ENCODE measurements around the gene EIF4A2. TPM values are rescaled to one million over a fixed set of nuclear protein-coding genes. Genes with fewer than 3 reads are reported as not detected.
A peak's percentile ranks its signal among the peaks of the same experiment; 100 is the strongest.
"Not testable (repeated sequence)": the region's sequence is repeated elsewhere in the genome, so short reads cannot be mapped to it uniquely, and the experiment has no call there.

EIF4A2 gene
- total and polyA plus RNA-seq, 2 donors, result 528 to 727 TPM

GRCh38 chr3:186789554-186790260 lies 6.3 kb downstream of the EIF4A2 start:
- H3K4me1 ChIP-seq (ENCODE audit: insufficient read depth), result no peaks in the 10 kb centered on the region
- peaks cover 17% of the 10 kb centered on the region for H3K36me3 ChIP-seq (ENCODE audit: insufficient read depth)
- no peak overlapping the region for H3K4me3 ChIP-seq (ENCODE audit: low read depth, low read length)
- WGBS, result 50% methylated on average over 4 of the region's 4 CpGs
- no peak overlapping the region for H3K27ac ChIP-seq (ENCODE audit: low read depth)
- no peak for DNase-seq (ENCODE audit: extremely low spot score)

- no peak overlapping the region for H3K4me3 ChIP-seq (ENCODE audit: low read depth, low read length)
- WGBS, result 58% methylated on average over 8 of the region's 8 CpGs
- H3K36me3 ChIP-seq (ENCODE audit: insufficient read depth), result peaks cover 17% of the 10 kb centered on the region
Observed at GRCh38 chr3:186790261-186790981, 7.0 kb downstream of the EIF4A2 start.

GRCh38 chr3:186798239-186798874 lies 15.0 kb downstream of the EIF4A2 start:
- Histone ChIP-seq H3K4me1 (ENCODE audit: insufficient read depth) (no peaks in the 10 kb centered on the region), H3K36me3 (ENCODE audit: insufficient read depth) (peaks cover 2% of the 10 kb centered on the region), H3K27ac (ENCODE audit: low read depth) (no peak overlapping the region), H3K4me3 (ENCODE audit: low read depth, low read length) (no peak overlapping the region)
- no peak for DNase-seq (ENCODE audit: extremely low spot score)
- 89% methylated on average over 3 of the region's 3 CpGs for WGBS

More at GRCh38 chr3:186790261-186790981, 7.0 kb downstream of the EIF4A2 start:
- no peak overlapping the region for H3K27ac ChIP-seq (ENCODE audit: low read depth)
- no peaks in the 10 kb centered on the region for H3K4me1 ChIP-seq (ENCODE audit: insufficient read depth)
- DNase-seq (ENCODE audit: extremely low spot score), result no peak

GRCh38 chr3:186800285-186800684 lies 16.9 kb downstream of the EIF4A2 start:
- WGBS, result 85% methylated on average over 1 of the region's 1 CpG
- no peak for DNase-seq (ENCODE audit: extremely low spot score)
- H3K27ac ChIP-seq (ENCODE audit: low read depth), result no peak overlapping the region
- no peaks in the 10 kb centered on the region for H3K4me1 ChIP-seq (ENCODE audit: insufficient read depth)
- no peaks in the 10 kb centered on the region for H3K36me3 ChIP-seq (ENCODE audit: insufficient read depth)
- no peak overlapping the region for H3K4me3 ChIP-seq (ENCODE audit: low read depth, low read length)

GRCh38 chr3:186802701-186803100 lies 19.3 kb downstream of the EIF4A2 start:
- Histone ChIP-seq H3K4me1 (ENCODE audit: insufficient read depth) (no peaks in the 10 kb centered on the region), H3K36me3 (ENCODE audit: insufficient read depth) (no peaks in the 10 kb centered on the region), H3K27ac (ENCODE audit: low read depth) (no peak overlapping the region), H3K4me3 (ENCODE audit: low read depth, low read length) (no peak overlapping the region)
- WGBS, result 89% methylated on average over 3 of the region's 3 CpGs
- no peak for DNase-seq (ENCODE audit: extremely low spot score)

- 90% methylated on average over 4 of the region's 4 CpGs for WGBS
- DNase-seq (ENCODE audit: extremely low spot score); H3K4me1 ChIP-seq (ENCODE audit: insufficient read depth); H3K36me3 ChIP-seq (ENCODE audit: insufficient read depth); H3K4me3 ChIP-seq (ENCODE audit: low read depth, low read length); H3K27ac ChIP-seq (ENCODE audit: low read depth): not testable (repeated sequence)
Observed at GRCh38 chr3:186803447-186803846, 20.1 kb downstream of the EIF4A2 start.

- H3K36me3 ChIP-seq (ENCODE audit: insufficient read depth), result no peaks in the 10 kb centered on the region
- H3K4me1 ChIP-seq (ENCODE audit: insufficient read depth), result no peaks in the 10 kb centered on the region
- peak; percentile 66 for DNase-seq (ENCODE audit: extremely low spot score)
- under 1% methylated on average over 70 of the region's 70 CpGs for WGBS
- H3K27ac ChIP-seq (ENCODE audit: low read depth), result peak within 1 kb of the TSS; percentile 72
- H3K4me3 ChIP-seq (ENCODE audit: low read depth, low read length), result peak within 1 kb of the TSS; percentile 89
Observed at GRCh38 chr3:186806089-186807055, 23.0 kb downstream of the EIF4A2 start, which contains the start of gene RFC4. RFC4 (minus strand) TSS chr3:186806482; CDS start chr3:186804713, 1,769 bp downstream.

GRCh38 chr3:186807231-186807630 lies 23.9 kb downstream of the EIF4A2 start:
- no peak for DNase-seq (ENCODE audit: extremely low spot score)
- 40% methylated on average over 5 of the region's 5 CpGs for WGBS
- H3K36me3 ChIP-seq (ENCODE audit: insufficient read depth), result no peaks in the 10 kb centered on the region
- H3K27ac ChIP-seq (ENCODE audit: low read depth), result no peak overlapping the region
- H3K4me1 ChIP-seq (ENCODE audit: insufficient read depth), result no peaks in the 10 kb centered on the region
- H3K4me3 ChIP-seq (ENCODE audit: low read depth, low read length), result no peak overlapping the region

GRCh38 chr3:186810336-186810996 lies 27.1 kb downstream of the EIF4A2 start:
- H3K36me3 ChIP-seq (ENCODE audit: insufficient read depth), result no peaks in the 10 kb centered on the region
- no peak for DNase-seq (ENCODE audit: extremely low spot score)
- WGBS, result 84% methylated on average over 5 of the region's 5 CpGs
- H3K27ac ChIP-seq (ENCODE audit: low read depth), result no peak overlapping the region
- no peaks in the 10 kb centered on the region for H3K4me1 ChIP-seq (ENCODE audit: insufficient read depth)
- no peak overlapping the region for H3K4me3 ChIP-seq (ENCODE audit: low read depth, low read length)

GRCh38 chr3:186811313-186811712 lies 27.9 kb downstream of the EIF4A2 start:
- not testable (repeated sequence) for H3K4me1 ChIP-seq (ENCODE audit: insufficient read depth); H3K4me3 ChIP-seq (ENCODE audit: low read depth, low read length); H3K36me3 ChIP-seq (ENCODE audit: insufficient read depth); H3K27ac ChIP-seq (ENCODE audit: low read depth); DNase-seq (ENCODE audit: extremely low spot score)
- 94% methylated on average over 15 of the region's 29 CpGs for WGBS

GRCh38 chr3:186814100-186814499 lies 30.7 kb downstream of the EIF4A2 start:
- H3K36me3 ChIP-seq (ENCODE audit: insufficient read depth), result no peaks in the 10 kb centered on the region
- H3K27ac ChIP-seq (ENCODE audit: low read depth), result no peak overlapping the region
- no peak overlapping the region for H3K4me3 ChIP-seq (ENCODE audit: low read depth, low read length)
- no peak for DNase-seq (ENCODE audit: extremely low spot score)
- no peaks in the 10 kb centered on the region for H3K4me1 ChIP-seq (ENCODE audit: insufficient read depth)
- 80% methylated on average over 4 of the region's 4 CpGs for WGBS

GRCh38 chr3:186815435-186815834 lies 32.1 kb downstream of the EIF4A2 start:
- no peaks in the 10 kb centered on the region for H3K4me1 ChIP-seq (ENCODE audit: insufficient read depth)
- 96% methylated on average over 1 of the region's 1 CpG for WGBS
- H3K36me3 ChIP-seq (ENCODE audit: insufficient read depth), result no peaks in the 10 kb centered on the region
- no peak overlapping the region for H3K27ac ChIP-seq (ENCODE audit: low read depth)
- no peak for DNase-seq (ENCODE audit: extremely low spot score)
- H3K4me3 ChIP-seq (ENCODE audit: low read depth, low read length), result no peak overlapping the region

Data from urinary bladder (tissue), 4 donors.